Kidney (tissue), 14 donors: ENCODE measurements around the gene POLR1E. TPM values are rescaled to one million over a fixed set of nuclear protein-coding genes. Genes with fewer than 3 reads are reported as not detected.

Experiments
- DNase-seq, 5 donors: peaks; one replicate each; pipeline ENCODE4 v3.0.0-alpha.2; 2013 to 2020
- FAIRE-seq: peaks from 2 replicates; lab custom pipeline; 2012; peaks lifted over from hg19 to GRCh38; lab: Jason Lieb, UNC
- H3K27ac ChIP-seq, 2 donors: one replicate each; pipeline ENCODE4 v1.7.0; 2013; ENCODE audit warnings: low read depth in 2 of 2, low read length in 2 of 2, inconsistent platforms in 1 of 2
- H3K27me3 ChIP-seq: one replicate; pipeline ENCODE4 v1.7.1; 2013; ENCODE audit warnings: low read length, inconsistent platforms; ENCODE audit not compliant: control insufficient read depth, insufficient read depth
- H3K36me3 ChIP-seq, 3 donors: one replicate each; pipeline versions ENCODE4 v1.7.0 to v1.7.1; 2013; ENCODE audit warnings: low read length in 3 of 3, control low read depth in 1 of 3, inconsistent platforms in 1 of 3; ENCODE audit not compliant: insufficient read depth in 3 of 3, control insufficient read depth in 2 of 3
- H3K4me1 ChIP-seq, 3 donors: one replicate each; pipeline versions ENCODE4 v1.7.0 to v1.7.1; 2013; ENCODE audit warnings: low read length in 3 of 3, inconsistent platforms in 1 of 3, low read depth in 1 of 3; ENCODE audit not compliant: control insufficient read depth in 2 of 3, insufficient read depth in 2 of 3
- H3K4me3 ChIP-seq, 3 donors: one replicate each; pipeline versions ENCODE4 v1.7.0 to v1.8.1; 2013; ENCODE audit warnings: low read length in 3 of 3, control low read depth in 1 of 3, inconsistent platforms in 1 of 3
- H3K9ac ChIP-seq, 3 donors: one replicate each; pipeline versions ENCODE4 v1.7.0 to v1.7.1; 2013; ENCODE audit warnings: low read length in 3 of 3, control low read depth in 1 of 3, inconsistent platforms in 1 of 3
- H3K9me3 ChIP-seq, 3 donors: one replicate each; pipeline versions ENCODE4 v1.7.0 to v1.7.1; 2013; ENCODE audit warnings: low read length in 3 of 3, control low read depth in 1 of 3, inconsistent platforms in 1 of 3; ENCODE audit not compliant: control insufficient read depth in 2 of 3, insufficient read depth in 1 of 3
- intact Hi-C: fragments of 100-400 bp; cut with DNase I; formaldehyde crosslinking; loops from one replicate; pipeline ENCODE4 v1.11.1; 2022
- polyA plus RNA-seq: library from polyadenylated mRNA; stranded (reverse); fragments of 350-450 nt; fragmentation: Illumina TruSeq; extraction: RNeasy Lipid Tissue Mini Kit (QIAGEN cat#74804); gene quantifications from one replicate; pipeline ENCODE4 v1.2.3, GENCODE V29; 2014; ENCODE audit warnings: low read depth, low replicate concordance; ENCODE audit not compliant: insufficient read depth
- total RNA-seq: library from RNA; stranded (reverse); fragmentation: NEBNext Ultra II Directional; extraction: Animal tissue kit (Norgen Biotek cat#: 25700); gene quantifications from one replicate; pipeline ENCODE4 v1.2.1, GENCODE V29; 2021
- TF ChIP-seq, protein P1 (sequence below): IDR thresholded peaks from 3 replicates; pipeline ENCODE4 v1.5.1; 2012; ENCODE audit warnings: mild to moderate bottlenecking, moderate library complexity, borderline replicate concordance; ENCODE audit not compliant: insufficient read depth; ENCODE audit errors: extremely low read depth
- donor health status: control.
- donor health status: control.
- donor health status: control.
- donor health status: control.
- donor health status: control.
- donor health status: DM: yes; HTN: yes; CAD: no.
- donor health status: Normal renal cell carcinoma (clear cell type).

The POLR1E gene
- total and polyA plus RNA-seq, 2 donors from 2014 or later = 8.2 to 17.2 TPM

DNA sequence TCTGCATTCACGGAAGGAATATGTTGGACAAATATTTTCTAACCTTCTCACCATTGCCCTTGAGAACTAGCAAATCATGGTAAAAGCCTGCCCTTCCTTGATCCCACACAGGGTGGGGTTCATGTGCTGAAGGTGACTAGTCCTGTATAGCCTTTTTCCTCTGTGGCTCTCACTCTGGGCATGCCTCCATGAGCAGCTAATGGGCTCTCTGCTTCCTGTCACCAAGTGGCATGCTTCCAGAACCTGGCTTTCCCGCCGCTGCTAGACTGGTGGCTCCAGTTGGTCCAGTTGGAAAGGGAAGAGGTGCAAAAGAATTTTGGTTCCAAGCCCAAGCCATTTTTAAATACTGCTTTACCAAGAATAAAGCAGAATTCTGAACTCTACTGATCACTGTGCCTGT, 54.9 kb downstream of the POLR1E start:
- Histone ChIP-seq H3K9me3 (no peaks in the 10 kb centered on the region), H3K4me1 (peaks cover 0 to 3% (median 0%) of the 10 kb centered on the region in 3 donors), H3K4me3 (no peak overlapping the region), H3K9ac (no peak overlapping the region), H3K27ac (no peak overlapping the region), H3K27me3 (no peaks in the 10 kb centered on the region), H3K36me3 (peaks cover 0 to 15% (median 0%) of the 10 kb centered on the region in 3 donors)
- intact Hi-C loops = no loop called here
- TF ChIP-seq, protein P1, sequence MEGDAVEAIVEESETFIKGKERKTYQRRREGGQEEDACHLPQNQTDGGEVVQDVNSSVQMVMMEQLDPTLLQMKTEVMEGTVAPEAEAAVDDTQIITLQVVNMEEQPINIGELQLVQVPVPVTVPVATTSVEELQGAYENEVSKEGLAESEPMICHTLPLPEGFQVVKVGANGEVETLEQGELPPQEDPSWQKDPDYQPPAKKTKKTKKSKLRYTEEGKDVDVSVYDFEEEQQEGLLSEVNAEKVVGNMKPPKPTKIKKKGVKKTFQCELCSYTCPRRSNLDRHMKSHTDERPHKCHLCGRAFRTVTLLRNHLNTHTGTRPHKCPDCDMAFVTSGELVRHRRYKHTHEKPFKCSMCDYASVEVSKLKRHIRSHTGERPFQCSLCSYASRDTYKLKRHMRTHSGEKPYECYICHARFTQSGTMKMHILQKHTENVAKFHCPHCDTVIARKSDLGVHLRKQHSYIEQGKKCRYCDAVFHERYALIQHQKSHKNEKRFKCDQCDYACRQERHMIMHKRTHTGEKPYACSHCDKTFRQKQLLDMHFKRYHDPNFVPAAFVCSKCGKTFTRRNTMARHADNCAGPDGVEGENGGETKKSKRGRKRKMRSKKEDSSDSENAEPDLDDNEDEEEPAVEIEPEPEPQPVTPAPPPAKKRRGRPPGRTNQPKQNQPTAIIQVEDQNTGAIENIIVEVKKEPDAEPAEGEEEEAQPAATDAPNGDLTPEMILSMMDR = no peak
- FAIRE-seq = no peak
- DNase-seq = peak in 3 of 5 donors; percentile 24 to 82 (median 28)

DNA sequence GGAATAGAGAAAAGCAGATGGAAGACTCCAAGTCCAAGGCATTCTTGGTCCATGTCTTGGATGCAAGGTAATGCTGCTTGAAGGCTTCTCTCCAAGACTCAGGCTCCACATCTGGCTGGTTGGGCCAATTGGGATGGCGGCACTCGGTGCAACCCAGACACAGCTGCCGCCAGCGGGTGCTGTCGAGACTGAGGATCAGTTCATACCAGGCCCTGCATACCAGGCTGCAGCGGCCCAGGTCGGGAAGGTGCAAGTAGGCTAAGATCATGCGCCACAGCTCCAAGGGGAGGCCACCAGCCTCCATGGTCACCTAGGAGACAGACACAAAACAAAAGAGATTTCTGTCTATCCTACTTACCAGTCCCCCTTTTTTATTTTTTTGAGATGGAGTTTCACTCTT, 55.7 kb downstream of the POLR1E start:
- Histone ChIP-seq H3K9ac (no peak overlapping the region), H3K4me3 (no peak overlapping the region), H3K27me3 (no peaks in the 10 kb centered on the region), H3K4me1 (peaks cover 0 to 3% (median 0%) of the 10 kb centered on the region in 3 donors), H3K36me3 (peaks cover 0 to 12% (median 0%) of the 10 kb centered on the region in 3 donors), H3K9me3 (no peaks in the 10 kb centered on the region), H3K27ac (no peak overlapping the region)
- TF ChIP-seq, protein P1 = no peak
- intact Hi-C loops = no loop called here
- DNase-seq (no peak), FAIRE-seq (no peak)

DNA sequence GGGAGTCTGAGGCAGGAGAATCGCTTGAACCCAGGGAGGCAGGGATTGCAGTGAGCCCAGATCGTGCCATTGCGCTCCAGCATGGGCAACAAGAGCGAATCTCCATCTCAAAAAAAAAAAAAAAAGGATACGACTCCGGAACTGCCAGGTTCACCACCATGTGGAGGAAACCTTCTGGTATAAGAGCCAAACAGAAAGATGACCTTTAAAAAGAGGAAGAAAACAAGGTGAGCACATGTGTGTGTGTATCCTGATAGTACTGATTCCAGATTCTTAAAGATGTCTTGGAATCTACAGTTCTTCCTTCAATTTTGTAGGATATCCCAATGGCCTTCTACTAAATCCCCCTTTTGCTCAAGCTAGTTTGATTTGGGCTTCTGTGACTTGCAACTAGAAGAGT, 56.7 kb downstream of the POLR1E start:
- Histone ChIP-seq H3K9me3 (no peaks in the 10 kb centered on the region), H3K4me1 (peaks cover 0 to 3% (median 0%) of the 10 kb centered on the region in 3 donors), H3K27me3 (no peaks in the 10 kb centered on the region), H3K27ac (no peak overlapping the region), H3K4me3 (no peak overlapping the region), H3K36me3 (peaks cover 0 to 6% (median 0%) of the 10 kb centered on the region in 3 donors), H3K9ac (no peak overlapping the region)
- DNase-seq = no peak
- no peak for FAIRE-seq
- intact Hi-C loops = no loop called here
- TF ChIP-seq, protein P1 = no peak

DNA sequence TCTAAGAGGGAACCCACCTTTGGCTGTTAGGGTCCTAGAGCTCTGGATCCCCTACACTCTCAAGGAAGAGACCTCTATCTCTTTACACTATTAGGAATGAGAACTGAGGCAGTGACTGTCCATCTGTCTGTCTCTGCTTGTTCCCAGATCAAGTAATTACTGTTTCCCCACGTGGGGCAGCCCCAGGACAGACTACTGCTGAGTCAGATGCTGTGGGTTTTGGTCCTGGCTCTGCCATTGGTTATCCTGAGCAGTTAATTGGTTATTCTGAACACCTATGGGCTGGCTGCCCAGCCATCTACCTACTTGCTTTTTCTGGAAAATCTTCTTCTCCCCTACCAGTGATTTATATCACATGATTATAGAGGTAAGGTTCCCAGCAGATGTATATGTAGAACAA, 57.1 kb downstream of the POLR1E start:
- intact Hi-C loops = no loop called here
- H3K4me3 ChIP-seq = no peak overlapping the region
- FAIRE-seq = no peak
- H3K27me3 ChIP-seq = no peaks in the 10 kb centered on the region
- no peak overlapping the region for H3K27ac ChIP-seq
- peaks cover 0 to 3% (median 0%) of the 10 kb centered on the region in 3 donors for H3K4me1 ChIP-seq
- TF ChIP-seq, protein P1 = no peak
- H3K36me3 ChIP-seq = peaks cover 0 to 6% (median 0%) of the 10 kb centered on the region in 3 donors
- no peaks in the 10 kb centered on the region for H3K9me3 ChIP-seq
- no peak for DNase-seq
- H3K9ac ChIP-seq = no peak overlapping the region
